ENCODE results near the gene RIN2.

The RIN2 gene

DNA sequence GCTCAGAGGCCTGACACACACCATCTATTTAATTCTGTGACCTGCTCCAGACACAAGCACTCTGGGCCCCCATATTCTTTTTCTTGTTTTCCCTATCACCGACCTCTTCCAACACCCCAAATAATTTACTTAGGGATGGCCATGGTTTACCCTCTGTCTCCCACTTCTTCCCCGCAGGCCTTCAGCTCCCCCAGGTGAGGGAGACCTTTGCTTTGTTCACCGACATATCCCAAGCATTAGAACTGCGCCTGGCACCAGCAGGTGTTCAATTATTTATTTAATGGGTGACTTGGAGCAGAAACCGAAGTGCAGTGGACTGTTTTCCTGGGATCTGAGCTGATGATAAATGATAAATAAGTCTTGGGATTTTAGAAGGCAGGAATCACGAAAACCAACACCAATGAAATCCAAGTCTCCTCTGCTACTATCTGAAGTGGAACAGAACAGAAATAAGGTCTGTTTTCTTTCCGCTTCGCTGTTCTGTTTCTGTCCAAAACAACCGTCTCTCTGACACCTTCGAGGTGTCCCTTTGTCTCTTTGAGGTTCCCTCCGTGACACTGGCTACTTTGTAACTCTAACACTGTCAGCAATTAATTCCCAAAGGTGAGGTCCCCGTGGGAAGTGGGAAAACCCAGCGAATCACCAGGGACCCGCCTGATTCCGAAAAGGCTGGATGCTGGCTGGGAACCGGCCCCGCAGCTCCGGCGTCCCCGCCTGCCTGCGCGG is 1.1 kb upstream of the RIN2 start:
- DNase-seq: no peak

DNA sequence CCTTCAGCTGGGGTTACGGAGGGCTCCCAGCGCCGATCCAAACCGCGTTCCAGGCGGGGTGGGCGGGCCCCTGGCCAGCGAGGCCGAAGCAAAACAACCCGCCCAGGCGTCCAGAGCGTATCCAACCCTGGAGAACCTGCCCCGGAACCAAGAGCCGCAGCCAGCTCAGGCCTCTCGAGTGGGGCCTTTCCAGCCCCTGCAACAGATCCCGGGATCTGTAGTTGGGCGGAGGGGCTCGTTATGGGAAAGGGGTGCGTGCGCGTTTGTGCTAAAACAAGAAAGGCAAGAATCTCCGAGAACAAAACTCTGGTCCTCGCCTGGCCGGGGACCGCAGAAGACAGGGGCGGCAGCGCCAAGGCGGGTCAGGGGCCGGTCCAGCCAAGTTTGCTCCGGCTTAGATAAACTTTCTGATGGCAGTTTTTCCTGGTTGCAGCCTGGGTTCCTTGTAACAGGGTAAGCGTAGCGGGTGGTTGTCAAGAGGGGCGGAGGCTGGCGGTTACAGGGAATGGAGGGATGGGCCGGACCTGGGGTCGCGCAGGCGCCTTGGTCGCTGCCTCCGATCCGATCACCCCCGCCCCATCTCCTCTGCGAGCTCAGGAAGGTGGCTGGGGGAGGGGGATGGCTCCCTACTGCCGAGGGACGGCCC is 448 bp upstream of the RIN2 start:
- Histone ChIP-seq H3K4me3 (ENCODE audit: low read depth, low read length) (no peak overlapping the region; the same call in 1 of the 2 replicates), H3K36me3 (no peaks in the 10 kb centered on the region), H3K9me3 (no peaks in the 10 kb centered on the region), H3K27me3 (peaks cover 65% of the 10 kb centered on the region), H3K4me1 (no peaks in the 10 kb centered on the region)
- peak; percentile 8 for DNase-seq
- TF ChIP-seq, protein P1, sequence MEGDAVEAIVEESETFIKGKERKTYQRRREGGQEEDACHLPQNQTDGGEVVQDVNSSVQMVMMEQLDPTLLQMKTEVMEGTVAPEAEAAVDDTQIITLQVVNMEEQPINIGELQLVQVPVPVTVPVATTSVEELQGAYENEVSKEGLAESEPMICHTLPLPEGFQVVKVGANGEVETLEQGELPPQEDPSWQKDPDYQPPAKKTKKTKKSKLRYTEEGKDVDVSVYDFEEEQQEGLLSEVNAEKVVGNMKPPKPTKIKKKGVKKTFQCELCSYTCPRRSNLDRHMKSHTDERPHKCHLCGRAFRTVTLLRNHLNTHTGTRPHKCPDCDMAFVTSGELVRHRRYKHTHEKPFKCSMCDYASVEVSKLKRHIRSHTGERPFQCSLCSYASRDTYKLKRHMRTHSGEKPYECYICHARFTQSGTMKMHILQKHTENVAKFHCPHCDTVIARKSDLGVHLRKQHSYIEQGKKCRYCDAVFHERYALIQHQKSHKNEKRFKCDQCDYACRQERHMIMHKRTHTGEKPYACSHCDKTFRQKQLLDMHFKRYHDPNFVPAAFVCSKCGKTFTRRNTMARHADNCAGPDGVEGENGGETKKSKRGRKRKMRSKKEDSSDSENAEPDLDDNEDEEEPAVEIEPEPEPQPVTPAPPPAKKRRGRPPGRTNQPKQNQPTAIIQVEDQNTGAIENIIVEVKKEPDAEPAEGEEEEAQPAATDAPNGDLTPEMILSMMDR (IDR thresholded peaks at IDR 0.05; ENCODE audit: low read depth, low read length): no peak

More for the DNA sequence above, 1.1 kb upstream of the RIN2 start:
- Histone ChIP-seq H3K4me3 (ENCODE audit: low read depth, low read length) (no peak overlapping the region), H3K36me3 (no peaks in the 10 kb centered on the region), H3K27me3 (peaks cover 64% of the 10 kb centered on the region), H3K4me1 (no peaks in the 10 kb centered on the region), H3K9me3 (no peaks in the 10 kb centered on the region)
- TF ChIP-seq, protein P1 (IDR thresholded peaks at IDR 0.05; ENCODE audit: low read depth, low read length): no peak

DNA sequence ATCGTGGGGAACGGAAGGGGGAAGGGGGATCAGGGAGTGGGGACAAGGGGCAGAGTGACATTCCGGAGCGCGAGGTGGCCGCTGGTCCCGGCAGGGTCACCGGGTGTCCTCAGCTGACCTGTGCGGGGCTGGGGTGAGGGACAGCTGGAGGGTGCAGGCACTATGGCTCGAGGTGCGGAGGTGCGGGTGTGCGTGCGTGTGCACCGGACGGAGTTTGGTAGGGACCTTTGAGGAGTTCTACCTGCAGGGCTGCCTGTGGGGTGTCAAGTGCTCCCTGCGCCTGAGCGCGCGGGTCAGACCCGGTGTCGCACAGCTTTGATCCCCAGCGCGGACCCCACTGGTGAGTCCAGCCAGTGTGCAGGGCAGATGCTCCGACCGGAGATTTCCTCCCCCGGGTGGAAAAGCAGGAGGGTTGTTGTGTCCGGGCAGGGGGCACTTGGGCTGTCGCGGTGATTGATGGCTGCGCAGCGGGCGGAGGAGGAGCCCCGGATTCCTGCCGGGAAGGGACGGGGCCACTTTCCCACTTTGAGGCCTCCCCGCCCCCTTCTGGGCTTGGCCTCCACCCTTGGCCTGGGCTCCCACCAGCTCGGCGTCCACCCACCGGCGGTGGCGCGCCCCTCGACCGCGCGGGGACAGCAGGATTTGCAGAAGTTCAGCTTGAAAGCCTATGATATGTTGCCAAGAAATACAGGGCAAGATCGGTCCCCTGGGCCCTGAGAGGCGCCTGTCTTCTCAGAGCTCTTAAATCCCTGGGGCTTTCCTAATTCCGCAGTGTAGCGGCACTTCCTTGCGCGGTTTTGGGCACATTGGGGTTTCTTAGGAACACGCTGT is 658 bp downstream of the RIN2 start:
- no peak for DNase-seq
- H3K4me3 ChIP-seq (ENCODE audit: low read depth, low read length): no peak overlapping the region
- peaks cover 60% of the 10 kb centered on the region for H3K27me3 ChIP-seq
- H3K4me1 ChIP-seq: no peaks in the 10 kb centered on the region
- no peaks in the 10 kb centered on the region for H3K36me3 ChIP-seq
- H3K9me3 ChIP-seq: no peaks in the 10 kb centered on the region
- TF ChIP-seq, protein P1 (IDR thresholded peaks at IDR 0.05; ENCODE audit: low read depth, low read length): no peak

DNA sequence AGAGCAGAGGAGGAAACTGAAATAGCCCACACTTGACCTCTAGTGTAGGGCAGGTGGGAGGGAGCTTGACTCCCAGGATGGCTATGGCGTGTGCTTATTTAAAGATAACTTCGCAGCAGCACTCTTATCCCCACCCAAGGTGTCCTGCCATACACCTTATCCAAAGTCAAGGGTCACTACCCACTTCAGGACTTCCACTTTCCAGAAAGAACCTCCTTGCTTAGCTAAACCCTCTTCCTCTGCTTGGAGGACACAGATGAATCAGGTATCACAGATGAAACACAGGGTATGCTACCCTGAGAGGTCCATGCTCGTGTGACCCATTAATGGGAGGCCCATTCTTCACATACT is 2.3 kb downstream of the RIN2 start:
- DNase-seq: no peak
- TF ChIP-seq, protein P1 (IDR thresholded peaks at IDR 0.05; ENCODE audit: low read depth, low read length): no peak
- Histone ChIP-seq H3K27me3 (peaks cover 58% of the 10 kb centered on the region), H3K4me1 (no peaks in the 10 kb centered on the region), H3K9me3 (no peaks in the 10 kb centered on the region), H3K36me3 (no peaks in the 10 kb centered on the region), H3K4me3 (ENCODE audit: low read depth, low read length) (no peak overlapping the region)

DNA sequence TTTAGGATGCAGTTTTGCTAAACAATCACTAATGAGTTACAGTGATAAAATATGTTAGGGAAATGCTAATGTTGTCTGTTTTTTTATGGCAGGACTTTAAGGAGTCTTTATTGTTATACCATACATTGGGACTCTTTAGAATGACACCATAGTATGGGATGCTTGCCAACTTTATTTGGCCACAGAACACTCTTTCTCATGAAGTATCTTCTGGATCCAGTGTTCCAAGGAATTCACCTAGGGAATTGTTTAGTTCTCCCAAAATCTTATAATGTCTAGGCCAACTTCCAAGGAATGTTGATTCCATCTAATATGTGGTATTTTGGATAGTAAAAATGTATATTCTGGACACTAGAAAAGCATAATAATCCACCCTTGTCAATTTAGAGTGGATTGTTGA is 3.3 kb downstream of the RIN2 start:
- TF ChIP-seq, protein P1 (IDR thresholded peaks at IDR 0.05; ENCODE audit: low read depth, low read length): no peak
- Histone ChIP-seq H3K4me3 (ENCODE audit: low read depth, low read length) (no peak overlapping the region), H3K4me1 (no peaks in the 10 kb centered on the region), H3K27me3 (peaks cover 55% of the 10 kb centered on the region), H3K9me3 (no peaks in the 10 kb centered on the region), H3K36me3 (no peaks in the 10 kb centered on the region)
- no peak for DNase-seq
